ENCODE measurements around the gene DDOST.

The DDOST gene

DNA sequence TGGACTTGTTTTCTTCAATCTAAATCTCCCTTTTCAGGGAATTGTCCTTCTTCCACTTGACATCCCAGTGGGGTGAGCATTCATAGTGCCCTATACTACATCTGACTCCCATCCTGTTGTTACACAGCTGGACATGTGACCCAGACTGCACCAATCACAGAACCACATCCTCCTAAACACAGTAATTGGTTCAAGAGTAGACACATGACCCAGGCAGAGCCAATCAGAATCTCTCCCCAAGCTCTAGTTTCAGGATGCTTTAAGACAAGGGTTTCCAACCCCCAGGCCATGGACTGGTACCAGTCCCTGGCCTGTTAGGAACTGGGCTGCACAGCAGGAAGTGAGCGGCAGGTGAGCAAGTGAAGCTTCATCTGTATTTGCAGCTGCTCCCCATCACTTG, 5.6 kb upstream of the DDOST start:
- intact Hi-C loops (cut with DNase I): no loop called here
- DNase-seq: peak in 1 of 42 donors; percentile 41

GRCh38 chr1:20666146-20666545, 5.0 kb upstream of the DDOST start:
- no peak for DNase-seq
- intact Hi-C loops (cut with DNase I): no loop called here

GRCh38 chr1:20665726-20666125, 4.6 kb upstream of the DDOST start:
- intact Hi-C loops (cut with DNase I): no loop called here

DNA sequence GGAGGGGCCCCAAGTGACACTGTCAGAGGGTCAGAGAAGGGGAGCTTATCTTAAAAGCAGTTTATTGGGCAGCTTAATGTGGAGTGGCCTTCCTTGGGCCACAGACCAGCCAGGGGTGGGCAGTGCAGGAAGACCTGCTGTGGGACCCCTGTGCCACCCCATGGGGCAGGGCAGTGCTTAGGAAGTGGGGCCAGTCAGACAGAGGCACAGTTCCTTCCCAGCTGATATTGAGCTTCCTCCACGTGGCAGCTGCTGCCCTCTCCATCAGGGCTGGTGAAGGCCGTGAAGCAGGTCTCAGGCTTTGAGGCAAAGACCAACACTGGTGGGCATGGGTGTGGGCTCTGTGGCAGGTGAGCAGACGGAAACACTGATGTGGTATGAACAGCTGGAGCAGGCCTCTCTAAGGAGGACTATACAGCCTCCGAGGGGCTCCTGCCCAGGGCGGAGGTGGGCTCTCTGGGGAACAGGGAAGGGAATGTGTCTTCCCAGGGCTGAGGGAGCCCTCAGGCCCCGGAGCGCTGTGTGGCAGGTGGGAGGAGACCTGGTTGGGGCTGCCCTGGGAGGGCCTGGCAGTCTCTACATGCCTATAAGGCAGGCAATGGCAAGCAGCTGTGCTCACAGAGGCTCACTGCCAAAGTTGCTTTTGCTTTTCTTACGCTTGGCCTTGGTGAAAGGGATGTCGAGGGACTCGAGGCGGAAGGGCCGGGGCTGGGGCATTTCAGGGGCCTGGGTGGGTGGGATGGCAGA, 3.0 kb upstream of the DDOST start:
- DNase-seq: no peak
- intact Hi-C loops (cut with DNase I): no loop called here

More at GRCh38 chr1:20665726-20666125, 4.6 kb upstream of the DDOST start:
- DNase-seq: no peak

- intact Hi-C loops (cut with DNase I): no loop called here
- no peak for DNase-seq
Observed at GRCh38 chr1:20663365-20663764, 2.2 kb upstream of the DDOST start.

- intact Hi-C loops (cut with DNase I): no loop called here
- DNase-seq: no peak
Observed at GRCh38 chr1:20662110-20662475, 924 bp upstream of the DDOST start.

- DNase-seq: peak in 3 of 42 donors; percentile 42 to 48 (median 44)
- intact Hi-C loops (cut with DNase I): no loop called here
Observed at GRCh38 chr1:20660847-20661206, 342 bp downstream of the DDOST start.

GRCh38 chr1:20660363-20660762, 806 bp downstream of the DDOST start:
- no peak for DNase-seq
- intact Hi-C loops (cut with DNase I): no loop called here

GRCh38 chr1:20658166-20658915, 2.8 kb downstream of the DDOST start:
- intact Hi-C loops (cut with DNase I): no loop called here
- no peak for DNase-seq

- DNase-seq: no peak
- intact Hi-C loops (cut with DNase I): no loop called here
Observed at GRCh38 chr1:20657024-20657423, 4.1 kb downstream of the DDOST start.

DNA sequence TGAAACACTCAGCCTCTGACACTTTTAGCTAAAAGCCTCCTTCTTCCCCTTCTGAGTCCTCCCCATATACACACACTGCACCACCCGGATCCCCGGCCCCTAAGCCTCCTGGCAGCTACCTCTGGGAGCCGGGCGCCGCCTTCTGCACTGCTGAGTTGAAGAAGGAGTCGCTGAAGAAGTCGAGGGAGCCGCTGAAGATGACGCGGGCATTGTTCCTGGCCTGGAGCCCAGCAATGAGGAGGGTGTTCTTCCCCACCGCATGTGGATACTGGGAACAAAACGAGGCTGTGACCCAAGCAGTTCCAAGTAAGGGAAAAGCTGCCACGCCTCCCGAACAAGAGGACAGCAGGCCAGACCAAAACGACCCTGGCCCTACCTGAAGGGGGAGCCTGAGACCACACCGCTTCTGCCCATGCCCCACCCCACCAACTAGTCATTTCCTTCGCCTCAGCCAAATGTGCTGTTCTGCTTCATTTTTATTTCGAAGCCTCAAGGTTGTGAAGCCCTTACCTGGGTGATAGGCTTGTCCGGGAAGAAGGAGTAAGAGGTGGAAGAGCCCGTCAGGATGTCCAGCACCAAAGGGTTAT, 7.0 kb downstream of the DDOST start:
- intact Hi-C loops (cut with DNase I): no loop called here
- DNase-seq: peak in 9 of 42 donors; percentile 21 to 55 (median 38)

GRCh38 chr1:20652300-20652699, 8.9 kb downstream of the DDOST start:
- intact Hi-C loops (cut with DNase I): no loop called here
- peak in 1 of 42 donors; percentile 8 for DNase-seq

GRCh38 chr1:20648946-20649345, 12.2 kb downstream of the DDOST start:
- intact Hi-C loops (cut with DNase I): no loop called here
- no peak for DNase-seq

DNA sequence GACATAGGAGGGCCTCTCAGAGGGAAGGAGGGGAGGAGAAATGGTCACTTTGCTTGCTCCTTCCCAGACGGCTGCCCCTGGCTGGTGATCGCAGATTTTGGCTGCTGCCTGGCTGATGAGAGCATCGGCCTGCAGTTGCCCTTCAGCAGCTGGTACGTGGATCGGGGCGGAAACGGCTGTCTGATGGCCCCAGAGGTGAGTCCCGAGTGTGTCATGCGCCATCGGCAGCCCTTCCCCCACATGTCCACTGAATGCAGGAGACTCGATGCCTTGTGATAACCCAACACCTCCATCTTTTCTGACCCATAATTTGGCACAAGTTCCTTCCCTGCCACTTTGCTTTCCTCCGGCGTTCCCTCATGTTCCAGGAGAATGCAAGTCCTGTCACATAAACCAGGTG, 12.7 kb downstream of the DDOST start:
- intact Hi-C loops (cut with DNase I): no loop called here

GRCh38 chr1:20645414-20645813, 15.8 kb downstream of the DDOST start:
- intact Hi-C loops (cut with DNase I): no loop called here
- no peak for DNase-seq

More for the DNA sequence above, 12.7 kb downstream of the DDOST start:
- no peak for DNase-seq

DNA sequence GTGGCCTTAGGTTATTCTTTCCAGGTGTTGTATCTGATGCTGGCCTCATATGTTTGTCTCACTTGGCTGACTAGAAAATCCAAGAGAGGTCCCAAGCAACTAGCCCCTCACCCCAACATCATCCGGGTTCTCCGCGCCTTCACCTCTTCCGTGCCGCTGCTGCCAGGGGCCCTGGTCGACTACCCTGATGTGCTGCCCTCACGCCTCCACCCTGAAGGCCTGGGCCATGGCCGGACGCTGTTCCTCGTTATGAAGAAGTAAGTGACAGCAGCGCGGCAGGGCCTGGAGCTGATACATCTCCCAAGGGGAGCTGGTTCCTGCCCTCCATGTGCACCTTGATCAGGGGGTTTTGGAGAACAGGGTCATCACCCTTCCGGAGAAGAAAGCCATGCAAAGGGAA, 16.8 kb downstream of the DDOST start:
- no peak for DNase-seq
- intact Hi-C loops (cut with DNase I): no loop called here

- intact Hi-C loops (cut with DNase I): no loop called here
- DNase-seq: no peak
Observed at GRCh38 chr1:20643080-20643479, 18.1 kb downstream of the DDOST start.

GRCh38 chr1:20641975-20642374, 19.2 kb downstream of the DDOST start:
- intact Hi-C loops (cut with DNase I): no loop called here
- DNase-seq: no peak

DNA sequence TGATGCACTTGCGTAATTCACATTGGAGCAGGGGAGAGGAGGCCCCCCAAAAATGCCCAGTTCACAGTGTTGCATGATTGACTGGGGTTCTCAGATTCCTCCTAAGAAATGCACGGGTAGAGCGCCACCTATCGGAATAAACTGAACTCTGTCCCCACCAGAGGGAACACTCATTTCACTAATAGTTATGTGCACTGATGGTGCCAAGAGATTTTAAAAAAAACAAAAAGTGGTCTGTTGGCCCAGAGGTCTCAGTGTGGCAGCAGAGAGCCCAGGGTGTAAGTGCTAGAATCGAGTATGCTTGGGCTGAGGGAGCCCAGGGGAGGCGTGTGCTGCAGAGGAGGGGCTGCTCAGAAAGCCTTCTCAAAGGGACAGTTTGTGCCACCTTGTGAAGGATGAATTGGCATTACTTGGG, 21.0 kb downstream of the DDOST start:
- intact Hi-C loops (cut with DNase I): no loop called here
- peak in 37 of 42 donors; percentile 29 to 83 (median 58) for DNase-seq

GRCh38 chr1:20636785-20637347, 24.3 kb downstream of the DDOST start:
- DNase-seq: peak in 3 of 42 donors; percentile 24 to 51 (median 27)
- intact Hi-C loops (cut with DNase I): no loop called here
